Loucy (cell line): ENCODE results near the gene KLHL24.

Source experiments
- EZH2phosphoT487 ChIP-seq: fragments of 200-600 bp; IDR thresholded peaks from 2 replicates; pipeline ENCODE4 v1.6.1; 2018; ENCODE audit warnings: antibody characterized with exemption, mild to moderate bottlenecking, moderate library complexity, borderline replicate concordance
- TF ChIP-seq, protein P1 (sequence below): fragments of 200-600 bp; sonication (generic); conservative IDR thresholded peaks from 2 replicates; pipeline ENCODE4 v1.5.1; 2014; ENCODE audit warnings: mild to moderate bottlenecking, antibody characterized with exemption, low read length

DNA sequence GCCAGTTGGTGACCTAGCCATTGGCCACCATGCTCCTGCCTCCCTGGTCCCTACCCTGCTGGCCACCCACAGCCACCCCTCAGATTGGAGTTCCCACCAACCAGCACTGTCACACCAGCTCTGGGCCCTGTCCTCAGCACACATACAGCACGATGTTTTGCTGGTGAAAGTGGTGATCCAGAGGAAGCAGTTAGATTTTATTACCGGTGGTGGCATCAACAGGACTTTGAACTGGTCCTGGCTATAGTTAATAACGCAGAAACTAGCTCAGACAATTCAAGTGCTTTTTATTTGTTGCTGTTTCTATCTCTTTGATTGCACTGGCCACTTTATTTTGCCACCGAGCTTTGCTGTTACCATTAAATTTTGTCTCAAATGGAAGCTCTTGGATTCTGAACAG is 16.4 kb upstream of the KLHL24 start:
- TF ChIP-seq, protein P1, sequence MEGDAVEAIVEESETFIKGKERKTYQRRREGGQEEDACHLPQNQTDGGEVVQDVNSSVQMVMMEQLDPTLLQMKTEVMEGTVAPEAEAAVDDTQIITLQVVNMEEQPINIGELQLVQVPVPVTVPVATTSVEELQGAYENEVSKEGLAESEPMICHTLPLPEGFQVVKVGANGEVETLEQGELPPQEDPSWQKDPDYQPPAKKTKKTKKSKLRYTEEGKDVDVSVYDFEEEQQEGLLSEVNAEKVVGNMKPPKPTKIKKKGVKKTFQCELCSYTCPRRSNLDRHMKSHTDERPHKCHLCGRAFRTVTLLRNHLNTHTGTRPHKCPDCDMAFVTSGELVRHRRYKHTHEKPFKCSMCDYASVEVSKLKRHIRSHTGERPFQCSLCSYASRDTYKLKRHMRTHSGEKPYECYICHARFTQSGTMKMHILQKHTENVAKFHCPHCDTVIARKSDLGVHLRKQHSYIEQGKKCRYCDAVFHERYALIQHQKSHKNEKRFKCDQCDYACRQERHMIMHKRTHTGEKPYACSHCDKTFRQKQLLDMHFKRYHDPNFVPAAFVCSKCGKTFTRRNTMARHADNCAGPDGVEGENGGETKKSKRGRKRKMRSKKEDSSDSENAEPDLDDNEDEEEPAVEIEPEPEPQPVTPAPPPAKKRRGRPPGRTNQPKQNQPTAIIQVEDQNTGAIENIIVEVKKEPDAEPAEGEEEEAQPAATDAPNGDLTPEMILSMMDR, result no peak
- no peak for TF ChIP-seq EZH2phosphoT487
